Ovary (tissue), 9 donors: Measurements from ENCODE around the gene VAV3. TPM values are rescaled to one million over a fixed set of nuclear protein-coding genes. Genes with fewer than 3 reads are reported as not detected.

Source experiments
- DNase-seq, 5 donors: peaks; one replicate each; pipeline ENCODE4 v3.0.0-alpha.2; 2019 to 2020
- H3K27ac ChIP-seq, 2 donors: fragments of 200-600 bp; one replicate each; pipeline versions ENCODE4 v1.5.1 to v1.8.0; 2019 to 2022
- H3K27me3 ChIP-seq: fragments of 200-600 bp; one replicate; pipeline ENCODE4 v1.8.0; 2022
- H3K36me3 ChIP-seq: fragments of 200-600 bp; sonication (generic); one replicate; pipeline ENCODE4 v1.5.1; 2019
- H3K4me1 ChIP-seq: one replicate; pipeline ENCODE4 v1.8.1; 2013; ENCODE audit warnings: mild to moderate bottlenecking, moderate library complexity; ENCODE audit not compliant: insufficient read depth
- H3K4me3 ChIP-seq: fragments of 200-600 bp; sonication (generic); one replicate; pipeline ENCODE4 v1.5.1; 2017
- H3K9me3 ChIP-seq, 2 donors: fragments of 200-600 bp in 1 of 2; sonication (generic) in 1 of 2; one replicate each; pipeline versions ENCODE4 v1.5.1 to v1.8.1; 2013 to 2019; ENCODE audit warnings: mild to moderate bottlenecking in 1 of 2, moderate library complexity in 1 of 2
- CTCF ChIP-seq, 3 donors: fragments of 450-650 bp in 2 of 3; fragments of 200-600 bp in 1 of 3; IDR thresholded peaks; one replicate each; pipeline versions ENCODE4 v1.5.1 to v1.8.0; 2016 to 2022; ENCODE audit warnings: antibody characterized with exemption in 3 of 3, mild to moderate bottlenecking in 1 of 3
- EP300 ChIP-seq: sonication (generic); formaldehyde crosslinking; IDR thresholded peaks from one replicate; pipeline ENCODE4 v1.6.1; 2017; ENCODE audit warnings: antibody characterized with exemption
- POLR2A ChIP-seq: fragments of 450-650 bp; IDR thresholded peaks from one replicate; pipeline ENCODE4 v1.6.1; 2017; ENCODE audit warnings: antibody characterized with exemption, mild to moderate bottlenecking, moderate library complexity
- WGBS, 3 donors: extraction: QIAGEN DNeasy Blood & Tissue Kit in 1 of 3; methylation state at CpG; one replicate each; pipeline versions ENCODE4 v1.1.5 to v1.1.7; 2013 to 2017; 5-methylcytosine and 5-hydroxymethylcytosine counted together
- intact Hi-C, 4 donors: fragments of 100-400 bp; cut with DNase I; formaldehyde crosslinking; loops; one replicate each; pipeline versions ENCODE4 v1.11.0 to v1.15.1; 2022 to 2023
- polyA plus RNA-seq, 2 donors: library from polyadenylated mRNA; stranded (reverse); fragments of 200-250 nt in 1 of 2; fragments of 350-450 nt in 1 of 2; fragmentation: Illumina TruSeq in 1 of 2; extraction: RNeasy Lipid Tissue Mini Kit (QIAGEN cat#74804) in 1 of 2; gene quantifications; one replicate each; pipeline ENCODE4 v1.2.3, GENCODE V29; 2013 to 2014
- total RNA-seq, 7 donors: library from RNA; depleted of rRNA in 2 of 7; stranded (reverse); fragments of >200 nt in 2 of 7; fragmentation: NEBNext Ultra II Directional in 3 of 7; extraction: Animal tissue kit (Norgen Biotek cat#: 25700) in 3 of 7; gene quantifications; one replicate each; pipeline versions ENCODE4 v1.1.0 to v1.2.4, GENCODE V29; 2016 to 2023
- donor health status: DM: no; HTN: no; CAD: no; lungs with moderate emphysema.
- donor health status: DM: no; HTN: no; CAD: no.
- donor health status: Bipolar disorder and iron deficiency.
- donor health status: DM: yes; HTN: yes; CAD: no.
- donor health status: DM: no; HTN: no; CAD: no.
- donor health status: DM: yes; HTN: yes; CAD: no.

The VAV3 gene
- total and polyA plus RNA-seq, 9 donors: 0.78 to 7.4 (median 1.5) TPM

DNA sequence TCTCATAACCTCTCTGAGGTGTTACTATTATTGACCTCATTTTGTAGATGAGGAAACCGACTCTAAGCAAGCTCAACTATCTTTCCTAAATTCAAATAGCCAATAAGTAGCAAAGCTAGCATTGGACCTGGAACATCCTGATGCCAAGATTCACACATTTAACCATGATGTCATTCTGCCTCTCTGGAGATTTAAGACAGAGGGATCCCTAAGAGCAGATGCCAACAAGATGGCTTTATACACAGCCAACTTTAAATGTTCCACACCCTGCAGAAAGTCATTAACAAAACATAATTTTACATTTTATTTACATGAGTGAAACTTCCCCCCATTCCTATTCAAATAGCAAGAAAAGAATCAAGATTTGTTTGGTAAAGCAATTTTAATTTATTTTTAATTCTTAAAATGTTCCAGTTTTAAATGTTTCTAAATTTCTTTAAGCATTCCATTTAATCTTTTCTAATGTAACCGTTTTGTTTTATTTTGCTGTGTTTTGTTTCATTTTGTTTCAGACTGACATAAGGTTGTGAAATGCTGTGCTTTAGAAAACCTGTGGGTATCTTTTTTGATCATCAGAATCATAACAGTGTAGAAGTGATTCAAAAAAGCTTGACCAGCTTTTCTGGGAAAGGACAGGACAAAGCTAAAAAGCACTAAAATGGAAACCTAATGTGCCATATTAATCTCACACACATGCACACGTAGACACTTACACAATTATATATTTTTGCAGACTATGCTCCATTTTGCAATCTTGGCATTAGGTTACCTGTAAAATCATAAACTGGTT is 7.6 kb upstream of the VAV3 start:
- TF ChIP-seq CTCF (IDR thresholded peaks at IDR 0.05) (no peak), POLR2A (no peak), EP300 (no peak)
- Histone ChIP-seq H3K36me3 (no peaks in the 10 kb centered on the region), H3K27ac (no peak overlapping the region), H3K9me3 (no peaks in the 10 kb centered on the region), H3K4me1 (no peaks in the 10 kb centered on the region), H3K4me3 (no peak overlapping the region), H3K27me3 (no peaks in the 10 kb centered on the region)
- DNase-seq: no peak
- 34 to 46% (median 36%) methylated on average over 3 of the region's 3 CpGs for WGBS, 3 donors
- intact Hi-C loops: no loop called here

GRCh38 chr1:107966550-107966949 is 1.6 kb upstream of the VAV3 start:
- 83 to 89% (median 87%) methylated on average over 8 of the region's 8 CpGs for WGBS, 3 donors
- no peak for TF ChIP-seq EP300
- TF ChIP-seq CTCF (IDR thresholded peaks at IDR 0.05): no peak
- no peak for TF ChIP-seq POLR2A
- intact Hi-C loops: no loop called here

GRCh38 chr1:107964336-107965109 is 457 bp downstream of the VAV3 start:
- intact Hi-C loops: no loop called here
- WGBS, 3 donors: 0 to 1% (median 1%) methylated on average over 42 to 79 of the region's 79 CpGs
- H3K27me3 ChIP-seq: no peaks in the 10 kb centered on the region

More at GRCh38 chr1:107966550-107966949, 1.6 kb upstream of the VAV3 start:
- Histone ChIP-seq H3K27ac (no peak overlapping the region), H3K4me3 (no peak overlapping the region), H3K4me1 (peaks cover 1% of the 10 kb centered on the region), H3K36me3 (no peaks in the 10 kb centered on the region), H3K9me3 (no peaks in the 10 kb centered on the region), H3K27me3 (no peaks in the 10 kb centered on the region)
- DNase-seq: no peak

GRCh38 chr1:107963601-107964335 is 1.2 kb downstream of the VAV3 start:
- WGBS, 3 donors: 1 to 2% (median 1%) methylated on average over 21 of the region's 21 CpGs
- Histone ChIP-seq H3K4me3 (peak overlapping the region; percentile 14), H3K36me3 (no peaks in the 10 kb centered on the region), H3K27ac (no peak overlapping the region), H3K27me3 (no peaks in the 10 kb centered on the region), H3K4me1 (peaks cover 1% of the 10 kb centered on the region), H3K9me3 (no peaks in the 10 kb centered on the region)
- TF ChIP-seq CTCF (IDR thresholded peaks at IDR 0.05): no peak
- TF ChIP-seq POLR2A: no peak
- no peak for TF ChIP-seq EP300
- no peak for DNase-seq
- intact Hi-C loops: no loop called here

More at GRCh38 chr1:107964336-107965109, 457 bp downstream of the VAV3 start:
- Histone ChIP-seq H3K4me3 (peak overlapping the region; percentile 14), H3K4me1 (peaks cover 1% of the 10 kb centered on the region), H3K27ac (no peak overlapping the region), H3K9me3 (no peaks in the 10 kb centered on the region), H3K36me3 (no peaks in the 10 kb centered on the region)
- TF ChIP-seq EP300: no peak
- no peak for DNase-seq
